Body of pancreas (tissue), 4 donors: ENCODE results near the gene UBE2E1.

Source experiments
- CTCF ChIP-seq, 7 experiments: fragments of 450-650 bp in 4 of 7; fragments of 200-600 bp in 3 of 7; sonication (generic) in 3 of 7; IDR thresholded peaks; one replicate each; pipeline ENCODE4 v1.5.1; 2016 to 2019; ENCODE audit warnings: antibody characterized with exemption in 7 of 7
- POLR2A ChIP-seq, 3 donors: fragments of 450-650 bp; IDR thresholded peaks; one replicate each; pipeline ENCODE4 v1.6.1; 2016; ENCODE audit warnings: antibody characterized with exemption in 3 of 3, mild to moderate bottlenecking in 2 of 3

- no peak for TF ChIP-seq CTCF (IDR thresholded peaks at IDR 0.05)
- TF ChIP-seq POLR2A (IDR thresholded peaks at IDR 0.05), result no peak
These were observed 131.5 kb downstream of the UBE2E1 start for GRCh38 chr3:23937296-23937695.
